ENCODE results near the gene ATP2C1.

GRCh38 chr3:130853581-130853980, 40.3 kb upstream of the ATP2C1 start:
- TF ChIP-seq CTCF (IDR thresholded peaks at IDR 0.05; ENCODE audit: extremely low read depth in 1 of 2, insufficient read depth in 1 of 2, low read depth in 1 of 2, low read length in 2 of 2) (no peak), MAX (IDR thresholded peaks at IDR 0.05; ENCODE audit: insufficient read depth, insufficient read length) (no peak), EZH2 (IDR thresholded peaks at IDR 0.05; ENCODE audit: borderline replicate concordance, low read depth, low read length, severe bottlenecking) (no peak), POLR2AphosphoS5 (IDR thresholded peaks at IDR 0.05; ENCODE audit: insufficient read depth, low read depth, low read length) (no peak), POLR2A (IDR thresholded peaks at IDR 0.05; ENCODE audit: low read depth, low read length) (no peak), MYC (IDR thresholded peaks at IDR 0.05; ENCODE audit: low read depth, low read length) (no peak), GATA2 (IDR thresholded peaks at IDR 0.05; ENCODE audit: insufficient read depth, insufficient read length, low read depth, low read length) (no peak), JUN (IDR thresholded peaks at IDR 0.05; ENCODE audit: borderline replicate concordance, insufficient read depth, insufficient read length, low read depth) (no peak), FOS (IDR thresholded peaks at IDR 0.05; ENCODE audit: borderline replicate concordance, insufficient read depth, low read length) (no peak)

Measured in endothelial cell of umbilical vein (primary cell).